Gastroesophageal sphincter (tissue), 3 donors: Measurements from ENCODE around the gene POLR2F.

ENCODE experiments used
- CTCF ChIP-seq, 4 experiments: fragments of 200-600 bp in 2 of 4; fragments of 450-650 bp in 2 of 4; sonication (generic) in 1 of 4; IDR thresholded peaks; one replicate each; pipeline ENCODE4 v1.5.1; 2017 to 2019; ENCODE audit warnings: antibody characterized with exemption in 4 of 4, mild to moderate bottlenecking in 2 of 4, moderate library complexity in 2 of 4
- EP300 ChIP-seq: sonication (generic); formaldehyde crosslinking; IDR thresholded peaks from one replicate; pipeline ENCODE4 v1.6.1; 2017; ENCODE audit warnings: antibody characterized with exemption, mild to moderate bottlenecking
- POLR2A ChIP-seq, 2 donors: fragments of 450-650 bp; IDR thresholded peaks; one replicate each; pipeline ENCODE4 v1.6.1; 2017; ENCODE audit warnings: antibody characterized with exemption in 2 of 2, mild to moderate bottlenecking in 2 of 2, moderate library complexity in 1 of 2
- POLR2AphosphoS5 ChIP-seq: sonication (generic); formaldehyde crosslinking; IDR thresholded peaks from one replicate; pipeline ENCODE4 v1.6.1; 2017; ENCODE audit warnings: antibody characterized with exemption

DNA sequence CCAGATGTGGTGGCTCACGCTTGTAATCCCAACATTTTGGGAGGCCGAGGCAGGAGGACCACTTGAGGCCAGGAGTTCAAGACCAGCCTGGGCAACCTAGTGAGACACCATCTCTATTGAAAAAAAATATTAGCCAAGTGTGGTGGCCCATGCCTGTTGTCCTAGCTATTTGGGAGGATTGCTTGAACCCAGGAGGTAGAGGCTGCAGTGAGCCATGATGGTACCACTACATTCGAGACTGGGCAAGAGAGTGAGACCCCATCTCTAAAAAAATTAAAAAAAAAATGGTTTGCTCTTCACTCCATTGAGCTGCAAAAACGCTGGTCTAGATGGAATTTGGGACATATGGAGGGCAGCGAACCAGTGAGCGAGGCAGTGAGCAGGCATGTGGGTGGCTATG is 52.4 kb downstream of the POLR2F start:
- TF ChIP-seq CTCF (IDR thresholded peaks at IDR 0.05) = no peak
- TF ChIP-seq POLR2A (IDR thresholded peaks at IDR 0.05) = no peak
- no peak for TF ChIP-seq EP300
- no peak for TF ChIP-seq POLR2AphosphoS5
